Heart left ventricle (tissue), 16 donors: ENCODE results near the gene PTPRD. TPM values are rescaled to one million over a fixed set of nuclear protein-coding genes. Genes with fewer than 3 reads are reported as not detected.

ENCODE experiments used
- ATAC-seq, 4 donors: fragments of 200-7000 bp; cut with Tn5 transposase; one replicate each; pipeline ENCODE4 v1.9.1; 2020 to 2022; ENCODE audit warnings: moderate library complexity in 4 of 4, mild to moderate bottlenecking in 3 of 4, moderate number of reproducible peaks in 1 of 4
- DNase-seq, 5 donors: peaks; one replicate each; pipeline ENCODE4 v3.0.0-alpha.2; 2020
- H3K27ac ChIP-seq, 12 donors: fragments of 200-600 bp; sonication (generic) in 4 of 12; one replicate each; pipeline versions ENCODE4 v1.5.0 to v1.8.0; 2016 to 2022; ENCODE audit warnings: mild to moderate bottlenecking in 2 of 12
- H3K27me3 ChIP-seq, 9 donors: fragments of 200-600 bp; sonication (generic) in 2 of 9; one replicate each; pipeline versions ENCODE4 v1.5.1 to v1.8.0; 2016 to 2022; ENCODE audit warnings: mild to moderate bottlenecking in 3 of 9
- H3K36me3 ChIP-seq, 9 donors: fragments of 200-600 bp; sonication (generic) in 2 of 9; one replicate each; pipeline versions ENCODE4 v1.5.0 to v1.8.0; 2018 to 2022; ENCODE audit warnings: mild to moderate bottlenecking in 2 of 9
- H3K4me1 ChIP-seq, 12 donors: fragments of 200-600 bp; sonication (generic) in 4 of 12; one replicate each; pipeline versions ENCODE4 v1.5.0 to v1.8.0; 2016 to 2022; ENCODE audit warnings: mild to moderate bottlenecking in 3 of 12
- H3K4me3 ChIP-seq, 12 donors: fragments of 200-600 bp; sonication (generic) in 4 of 12; one replicate each; pipeline versions ENCODE4 v1.5.0 to v1.8.0; 2017 to 2022; ENCODE audit warnings: mild to moderate bottlenecking in 9 of 12, moderate library complexity in 4 of 12
- H3K9me3 ChIP-seq, 12 donors: fragments of 200-600 bp; sonication (generic) in 4 of 12; one replicate each; pipeline versions ENCODE4 v1.5.0 to v1.8.0; 2016 to 2022; ENCODE audit warnings: mild to moderate bottlenecking in 1 of 12
- POLR2A ChIP-seq, 2 donors: fragments of 450-650 bp; IDR thresholded peaks; one replicate each; pipeline ENCODE4 v1.6.1; 2017; ENCODE audit warnings: antibody characterized with exemption in 2 of 2, mild to moderate bottlenecking in 2 of 2, moderate library complexity in 2 of 2
- WGBS, 4 donors: extraction: QIAGEN DNeasy Blood & Tissue Kit in 2 of 4; methylation state at CpG; one replicate each; pipeline versions ENCODE4 v1.1.5 to v1.1.7; 2013 to 2018; 5-methylcytosine and 5-hydroxymethylcytosine counted together
- intact Hi-C, 10 donors: fragments of 100-400 bp; cut with DNase I; formaldehyde crosslinking; loops; one replicate each; pipeline versions ENCODE4 v1.11.1 to v1.14.2; 2022
- polyA plus RNA-seq, 2 donors: library from polyadenylated mRNA; stranded (reverse); fragments of 200-250 nt; gene quantifications; one replicate each; pipeline ENCODE4 v1.2.3, GENCODE V29; 2013
- total RNA-seq, 9 donors: library from RNA; depleted of rRNA in 2 of 9; stranded (reverse); fragments of >200 nt in 2 of 9; fragmentation: NEBNext Ultra II Directional in 3 of 9; extraction: Animal tissue kit (Norgen Biotek cat#: 25700) in 3 of 9; gene quantifications; one replicate each; pipeline versions ENCODE4 v1.1.0 to v1.2.4, GENCODE V29; 2016 to 2023
- TF ChIP-seq, protein P1 (sequence below), 12 donors: fragments of 200-600 bp; sonication (generic) in 4 of 12; IDR thresholded peaks; one replicate each; pipeline versions ENCODE4 v1.5.0 to v1.8.0; 2018 to 2022; ENCODE audit warnings: antibody characterized with exemption in 12 of 12, mild to moderate bottlenecking in 5 of 12
- donor health status: ischemic (EF 13 %, LVEDD 7.1; RV severe dilation, severe dysfunction).
- donor health status: healthy with polysubstance abuse.
- donor health status: DM: no; HTN: yes; CAD: no.
- donor health status: DM: no; HTN: no; CAD: no.
- donor health status: ischemic (EF 25% LVEDD 6.9; RV normal size, moderate dysfunction).
- donor health status: ischemic (EF 25% LVEDD 5.7; RV mildly dilated, moderate dysfunction).
- donor health status: healthy.
- donor health status: DM: yes; HTN: yes; CAD: no.
- donor health status: ischemic (EF 35%, LVEDD 5.7; RV mildly dilated, moderate dysfunction).
- donor health status: nonischemic (EF 11% LVEDD 7.7; RV severe dilation, severe dysfunction).
- donor health status: DM: yes; HTN: yes; CAD: no.
- donor health status: PGD.
- donor health status: ischemic (EF 29% LVEDD 5.4; RV normal size, mild dysfunction).
- donor health status: nonischemic (EF 23%, LVEDD 6.1; RV moderate dilation, normal function).

The PTPRD gene
- total and polyA plus RNA-seq, 11 donors: 1.4 to 25.3 (median 15.1) TPM

DNA sequence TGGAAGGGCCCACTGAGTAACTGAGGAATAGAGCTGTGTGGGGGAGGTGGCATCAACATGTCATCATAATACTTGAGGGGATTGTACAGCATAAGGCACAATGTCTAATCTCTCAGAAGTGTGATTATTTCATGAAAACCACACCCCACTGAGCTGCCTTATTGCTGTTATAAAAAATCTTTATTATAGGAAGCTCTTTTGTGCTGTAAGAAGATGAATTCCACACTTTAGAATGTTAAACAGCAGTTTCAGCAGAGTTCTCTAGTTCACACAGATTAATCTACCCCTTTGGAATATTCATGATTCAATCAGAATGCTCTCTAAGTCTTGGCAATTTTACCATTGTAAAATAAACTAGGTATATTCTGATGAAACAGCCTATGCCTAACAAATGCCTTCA is 1389.6 kb downstream of the PTPRD start:
- no peaks in the 10 kb centered on the region for H3K4me1 ChIP-seq
- TF ChIP-seq POLR2A (IDR thresholded peaks at IDR 0.05): no peak
- TF ChIP-seq, protein P1, sequence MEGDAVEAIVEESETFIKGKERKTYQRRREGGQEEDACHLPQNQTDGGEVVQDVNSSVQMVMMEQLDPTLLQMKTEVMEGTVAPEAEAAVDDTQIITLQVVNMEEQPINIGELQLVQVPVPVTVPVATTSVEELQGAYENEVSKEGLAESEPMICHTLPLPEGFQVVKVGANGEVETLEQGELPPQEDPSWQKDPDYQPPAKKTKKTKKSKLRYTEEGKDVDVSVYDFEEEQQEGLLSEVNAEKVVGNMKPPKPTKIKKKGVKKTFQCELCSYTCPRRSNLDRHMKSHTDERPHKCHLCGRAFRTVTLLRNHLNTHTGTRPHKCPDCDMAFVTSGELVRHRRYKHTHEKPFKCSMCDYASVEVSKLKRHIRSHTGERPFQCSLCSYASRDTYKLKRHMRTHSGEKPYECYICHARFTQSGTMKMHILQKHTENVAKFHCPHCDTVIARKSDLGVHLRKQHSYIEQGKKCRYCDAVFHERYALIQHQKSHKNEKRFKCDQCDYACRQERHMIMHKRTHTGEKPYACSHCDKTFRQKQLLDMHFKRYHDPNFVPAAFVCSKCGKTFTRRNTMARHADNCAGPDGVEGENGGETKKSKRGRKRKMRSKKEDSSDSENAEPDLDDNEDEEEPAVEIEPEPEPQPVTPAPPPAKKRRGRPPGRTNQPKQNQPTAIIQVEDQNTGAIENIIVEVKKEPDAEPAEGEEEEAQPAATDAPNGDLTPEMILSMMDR (IDR thresholded peaks at IDR 0.05): no peak

DNA sequence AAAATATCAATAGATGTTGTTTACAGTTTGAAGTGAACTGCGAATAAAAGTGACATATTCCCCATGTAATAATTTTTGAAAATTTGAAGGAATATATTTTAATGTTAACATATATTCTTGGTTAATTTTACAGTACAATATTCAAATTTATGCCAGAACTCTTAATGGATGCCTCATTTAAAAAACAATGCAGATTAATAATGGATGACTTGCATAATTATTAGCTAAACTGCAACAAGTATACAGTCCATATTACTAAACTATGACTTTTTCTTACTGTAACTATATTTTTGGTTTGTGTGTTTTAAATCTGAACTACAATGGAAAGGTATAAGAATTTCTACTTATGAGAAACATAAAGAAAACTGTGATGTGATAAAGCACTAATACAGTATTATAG is 1390.1 kb downstream of the PTPRD start:
- WGBS, 4 donors: 87 to 97% (median 95%) methylated on average over 1 of the region's 1 CpG

More for the DNA sequence above, 1389.6 kb downstream of the PTPRD start:
- no peaks in the 10 kb centered on the region for H3K27me3 ChIP-seq
- H3K9me3 ChIP-seq: peaks cover 0 to 6% (median 0%) of the 10 kb centered on the region in 12 donors
- ATAC-seq (no peak), DNase-seq (no peak)
- intact Hi-C loops: loop anchor here in 1 of 10 donors (10.0 kb wide), 1 partner anchor 62 kb away; no protein-coding TSS in a partner anchor
- H3K36me3 ChIP-seq: no peaks in the 10 kb centered on the region
- no peak overlapping the region for H3K27ac ChIP-seq
- H3K4me3 ChIP-seq: no peak overlapping the region

DNA sequence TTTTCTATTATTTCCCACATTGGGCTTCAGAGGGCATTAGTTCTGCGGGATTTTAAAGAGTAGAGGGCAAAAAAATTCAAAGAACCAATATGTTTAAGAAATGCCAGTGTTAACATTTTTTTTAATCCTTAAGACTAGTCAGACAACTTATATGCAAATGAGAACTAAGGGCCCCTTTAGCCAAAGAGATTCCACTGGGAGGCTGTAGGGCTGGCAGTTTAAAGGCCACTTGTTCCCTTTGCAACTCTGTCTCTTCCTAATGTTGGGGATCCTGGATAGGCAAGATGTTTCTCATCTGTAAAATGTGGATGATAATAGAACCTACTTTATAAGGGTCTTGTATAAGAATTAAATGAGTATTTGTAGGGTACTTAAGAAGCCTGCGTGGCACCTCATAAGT is 1395.9 kb downstream of the PTPRD start:
- Histone ChIP-seq H3K27ac (no peak overlapping the region), H3K27me3 (no peaks in the 10 kb centered on the region), H3K4me3 (no peak overlapping the region), H3K36me3 (no peaks in the 10 kb centered on the region), H3K9me3 (no peaks in the 10 kb centered on the region), H3K4me1 (no peaks in the 10 kb centered on the region)
- DNase-seq (no peak), ATAC-seq (no peak)
- intact Hi-C loops: no loop called here
- TF ChIP-seq, protein P1 (IDR thresholded peaks at IDR 0.05): no peak
- TF ChIP-seq POLR2A (IDR thresholded peaks at IDR 0.05): no peak
- WGBS, 4 donors: 81 to 90% (median 86%) methylated on average over 2 of the region's 2 CpGs

More for the DNA sequence above, 1390.1 kb downstream of the PTPRD start:
- Histone ChIP-seq H3K4me1 (no peaks in the 10 kb centered on the region), H3K27me3 (no peaks in the 10 kb centered on the region), H3K4me3 (no peak overlapping the region), H3K9me3 (peaks cover 0 to 6% (median 0%) of the 10 kb centered on the region in 12 donors), H3K36me3 (no peaks in the 10 kb centered on the region), H3K27ac (no peak overlapping the region)
- no peak for TF ChIP-seq POLR2A (IDR thresholded peaks at IDR 0.05)
- TF ChIP-seq, protein P1 (IDR thresholded peaks at IDR 0.05): no peak
- DNase-seq: no peak
- intact Hi-C loops: loop anchor here in 1 of 10 donors (10.0 kb wide), 1 partner anchor 62 kb away; no protein-coding TSS in a partner anchor
- ATAC-seq: no peak

DNA sequence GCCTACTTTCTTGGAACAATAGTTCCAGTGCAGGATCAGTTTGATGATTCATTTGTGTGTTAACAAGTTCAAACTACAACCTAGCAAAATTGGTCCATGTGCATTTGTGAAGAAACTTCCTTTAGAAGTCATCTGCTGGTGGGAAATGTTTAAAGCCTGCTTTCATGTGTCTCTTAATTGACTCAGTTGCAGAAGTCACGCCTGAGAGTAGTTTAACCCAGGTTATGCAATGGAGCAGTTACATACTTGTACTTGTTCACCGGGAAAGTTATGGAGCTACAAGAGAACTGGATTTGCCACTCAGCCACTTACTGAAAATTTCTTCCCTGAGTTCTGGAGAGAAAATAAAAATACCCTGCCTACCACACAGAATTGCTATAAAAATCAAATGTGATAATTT is 1397.8 kb downstream of the PTPRD start:
- intact Hi-C loops: no loop called here
- DNase-seq: no peak
- Histone ChIP-seq H3K27me3 (no peaks in the 10 kb centered on the region), H3K27ac (no peak overlapping the region), H3K4me1 (no peaks in the 10 kb centered on the region), H3K9me3 (peaks cover 0 to 2% (median 0%) of the 10 kb centered on the region in 12 donors), H3K36me3 (no peaks in the 10 kb centered on the region), H3K4me3 (no peak overlapping the region)
- no peak for ATAC-seq
- 89 to 97% (median 90%) methylated on average over 2 of the region's 2 CpGs for WGBS, 4 donors
- TF ChIP-seq, protein P1 (IDR thresholded peaks at IDR 0.05): no peak
- no peak for TF ChIP-seq POLR2A (IDR thresholded peaks at IDR 0.05)
